ENCODE measurements around the gene OR2C3.
"Not testable (repeated sequence)": the region's sequence is repeated elsewhere in the genome, so short reads cannot be mapped to it uniquely, and the experiment has no call there.

OR2C3 gene

DNA sequence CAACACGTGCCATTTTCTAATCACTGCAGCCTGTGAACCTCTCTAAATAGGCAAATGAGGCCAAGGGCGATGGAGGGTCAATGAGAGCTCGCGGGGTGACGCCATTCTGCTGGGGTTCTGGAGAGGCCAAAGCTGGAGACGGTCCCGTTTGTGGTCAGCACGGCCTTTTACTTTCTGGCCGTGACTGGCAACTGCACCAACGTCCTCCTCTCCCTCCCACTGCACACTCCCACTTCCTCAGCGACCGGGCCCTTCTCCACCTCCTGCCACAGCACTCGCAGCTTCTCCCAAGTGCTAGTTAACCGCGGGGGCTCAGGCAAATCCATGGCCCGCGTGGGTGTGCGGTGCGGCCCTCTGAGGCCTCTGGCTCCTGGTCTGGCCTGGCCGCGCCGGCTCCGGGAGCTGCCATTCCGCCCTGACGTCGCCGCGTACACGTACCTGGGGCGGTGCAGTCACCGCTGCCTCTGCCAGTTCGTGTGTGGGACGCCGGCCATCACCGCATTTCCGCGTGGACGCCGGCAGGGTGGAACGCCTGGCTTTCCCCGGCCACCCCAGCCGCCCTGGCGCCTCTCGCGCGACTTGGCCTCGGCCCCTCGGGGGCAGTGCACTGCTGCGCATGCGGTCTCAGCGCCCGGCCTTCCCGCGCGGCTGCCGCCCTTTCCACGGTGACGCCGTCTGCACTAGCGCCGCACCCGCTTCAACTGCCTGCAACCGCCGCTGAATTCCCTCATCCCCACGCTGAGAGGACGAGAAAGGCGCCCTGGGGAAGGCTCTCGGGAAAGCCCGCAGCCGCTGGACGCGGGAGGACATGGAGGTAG lies 18.2 kb downstream of the OR2C3 start:
- no peak for DNase-seq

DNA sequence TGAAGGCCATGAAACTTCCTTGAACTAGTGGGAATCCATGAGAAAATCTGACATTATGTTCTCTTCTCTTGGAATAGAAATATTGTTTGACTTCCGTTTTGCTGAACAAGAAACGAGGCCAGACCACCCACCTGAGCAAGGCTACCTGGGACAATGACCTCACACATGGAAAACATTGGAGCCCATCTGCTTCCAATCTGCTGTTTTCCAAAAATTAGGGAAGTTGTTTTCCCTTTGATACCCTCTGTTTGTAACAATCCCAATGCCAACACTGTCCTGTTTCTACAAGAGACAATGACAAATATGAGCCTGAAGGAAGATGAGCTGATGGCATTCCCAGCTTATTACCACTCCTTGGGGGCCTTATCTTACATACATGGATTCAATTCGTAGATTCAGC lies 29.4 kb downstream of the OR2C3 start:
- no peak for DNase-seq

DNA sequence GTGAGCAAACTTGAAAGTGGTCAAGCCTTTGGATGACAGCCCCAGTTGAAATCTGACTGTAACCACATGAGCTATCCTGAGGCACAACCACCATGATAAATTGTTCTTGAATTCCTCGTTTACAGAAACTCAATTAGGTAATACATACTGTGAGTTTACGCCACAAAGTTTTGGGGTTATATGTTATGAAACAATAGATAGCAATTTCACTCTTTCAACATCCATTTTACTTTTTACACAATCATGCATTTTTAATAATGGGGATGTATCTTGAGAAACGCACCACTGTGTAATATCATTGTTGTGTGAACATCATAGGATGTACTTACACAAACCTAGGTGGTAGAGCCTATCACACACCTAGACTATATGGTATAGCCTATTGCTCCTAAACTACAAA lies 35.4 kb downstream of the OR2C3 start:
- no peak for DNase-seq

DNA sequence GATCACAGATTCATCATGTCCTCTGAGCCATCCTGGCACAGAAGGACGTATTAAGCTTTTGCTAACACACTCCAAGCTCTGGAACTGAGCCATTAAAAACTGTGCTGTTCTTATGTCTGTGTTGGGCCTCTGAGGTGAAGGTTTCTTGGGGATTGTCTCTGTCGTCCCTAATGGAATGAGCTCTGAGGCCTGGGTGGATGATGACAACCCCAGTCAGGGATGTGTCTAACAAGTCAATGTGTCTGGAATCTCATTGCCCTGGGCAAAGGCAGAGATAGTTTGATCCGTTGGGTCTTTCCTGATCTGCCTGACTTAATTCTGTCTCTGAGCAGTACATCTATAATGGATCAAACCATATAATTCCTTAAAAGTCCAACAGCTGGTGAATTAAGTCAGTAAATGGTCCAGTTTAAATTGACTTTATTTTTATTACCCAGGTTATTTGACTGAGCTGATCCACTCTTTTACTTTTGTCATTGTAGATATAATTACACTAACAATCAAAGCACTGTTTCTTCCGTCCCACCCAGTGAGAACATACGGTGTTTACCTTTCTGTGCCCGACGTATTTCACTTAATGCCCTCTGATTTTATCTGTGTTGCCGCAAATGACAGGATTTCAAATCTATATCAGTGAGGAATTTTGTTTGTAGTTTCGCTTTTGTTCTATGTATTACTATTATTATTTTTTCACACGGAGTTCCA lies 39.5 kb downstream of the OR2C3 start:
- no peak for DNase-seq

DNA sequence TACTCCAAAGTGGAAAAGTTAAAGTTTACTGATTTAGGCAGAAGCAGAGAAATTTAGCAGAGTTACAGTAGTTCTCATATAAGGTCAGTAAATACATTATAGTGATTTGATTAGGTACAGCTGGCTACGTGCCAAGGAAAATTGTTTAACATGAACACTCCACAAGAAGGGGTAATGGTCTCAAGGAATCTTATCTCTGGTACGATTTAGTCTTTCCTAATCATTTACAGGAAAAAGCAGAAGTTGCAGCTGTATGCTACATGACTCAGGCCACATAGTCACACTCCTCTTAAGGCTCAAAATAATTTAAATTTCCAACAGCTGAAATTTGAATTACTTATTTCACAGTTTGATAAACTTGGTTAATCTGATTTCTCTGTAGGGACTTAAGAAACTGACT lies 41.5 kb downstream of the OR2C3 start:
- no peak for DNase-seq

DNA sequence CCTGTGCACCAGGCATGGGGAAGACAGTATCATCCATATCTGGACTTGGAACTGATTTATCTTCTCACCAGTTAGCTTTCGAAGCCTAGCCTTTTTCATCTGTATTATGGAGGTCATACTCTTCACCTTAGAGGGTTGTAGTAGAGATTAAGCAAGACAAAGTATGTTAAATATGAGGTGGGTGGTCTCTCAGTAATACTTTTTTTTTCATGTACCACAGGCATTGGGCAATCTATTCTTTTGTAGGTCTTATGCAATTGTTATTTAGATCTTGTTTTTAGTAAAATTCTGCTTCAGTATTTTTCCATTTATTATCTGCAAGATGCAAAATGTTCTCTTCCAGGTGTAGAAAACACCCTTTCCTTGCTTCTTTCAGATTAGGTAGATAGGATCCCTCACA lies 43.1 kb downstream of the OR2C3 start:
- no peak for DNase-seq

DNA sequence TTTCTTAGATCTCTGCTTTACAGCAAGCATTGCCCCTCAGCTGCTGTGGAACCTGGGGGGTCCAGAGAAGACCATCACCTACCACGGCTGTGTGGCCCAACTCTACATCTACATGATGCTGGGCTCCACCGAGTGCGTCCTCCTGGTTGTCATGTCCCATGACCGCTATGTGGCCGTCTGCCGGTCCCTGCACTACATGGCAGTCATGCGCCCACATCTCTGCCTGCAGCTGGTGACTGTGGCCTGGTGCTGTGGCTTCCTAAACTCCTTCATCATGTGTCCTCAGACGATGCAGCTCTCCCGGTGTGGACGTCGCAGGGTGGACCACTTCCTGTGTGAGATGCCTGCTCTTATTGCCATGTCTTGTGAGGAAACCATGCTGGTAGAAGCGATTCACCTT lies 44.9 kb downstream of the OR2C3 start:
- DNase-seq = no peak

DNA sequence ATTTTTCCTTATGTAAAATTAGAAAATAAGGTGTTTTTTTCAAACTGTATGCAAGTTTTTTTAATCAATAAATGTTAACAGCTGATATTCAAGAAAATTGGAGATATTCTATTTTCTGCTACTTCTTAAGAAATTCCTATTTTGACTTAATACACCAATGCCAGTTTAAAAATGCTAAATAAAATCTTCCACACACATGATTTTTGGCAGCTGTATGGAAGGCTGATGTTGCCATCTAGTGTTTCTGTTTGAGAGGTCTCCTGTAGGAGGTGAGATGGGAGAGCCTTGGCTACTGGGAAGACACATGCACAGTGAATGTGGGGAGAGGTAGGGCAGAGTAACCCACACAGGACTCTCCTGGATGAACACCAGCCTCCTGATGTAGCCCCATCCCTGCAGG lies 49.2 kb downstream of the OR2C3 start:
- DNase-seq = peak; percentile 69

DNA sequence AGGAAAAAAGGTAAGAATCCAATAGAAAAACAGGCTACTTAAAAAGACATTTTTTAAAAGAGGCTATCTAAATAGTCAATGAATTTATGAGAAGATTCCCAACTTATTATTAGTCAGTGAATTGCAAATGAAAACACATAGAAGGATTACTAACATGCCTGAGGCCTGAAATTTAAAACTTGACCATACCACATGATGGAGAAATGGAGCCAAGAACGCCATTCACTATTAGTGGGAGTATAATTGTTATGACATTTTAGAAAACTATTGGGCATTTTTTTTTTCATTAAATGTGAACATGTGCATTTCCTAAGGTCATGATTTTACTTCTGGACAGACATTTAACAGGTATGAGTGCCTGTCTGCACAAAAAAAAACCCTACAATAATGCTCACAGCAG lies 53.5 kb downstream of the OR2C3 start:
- no peak for DNase-seq

DNA sequence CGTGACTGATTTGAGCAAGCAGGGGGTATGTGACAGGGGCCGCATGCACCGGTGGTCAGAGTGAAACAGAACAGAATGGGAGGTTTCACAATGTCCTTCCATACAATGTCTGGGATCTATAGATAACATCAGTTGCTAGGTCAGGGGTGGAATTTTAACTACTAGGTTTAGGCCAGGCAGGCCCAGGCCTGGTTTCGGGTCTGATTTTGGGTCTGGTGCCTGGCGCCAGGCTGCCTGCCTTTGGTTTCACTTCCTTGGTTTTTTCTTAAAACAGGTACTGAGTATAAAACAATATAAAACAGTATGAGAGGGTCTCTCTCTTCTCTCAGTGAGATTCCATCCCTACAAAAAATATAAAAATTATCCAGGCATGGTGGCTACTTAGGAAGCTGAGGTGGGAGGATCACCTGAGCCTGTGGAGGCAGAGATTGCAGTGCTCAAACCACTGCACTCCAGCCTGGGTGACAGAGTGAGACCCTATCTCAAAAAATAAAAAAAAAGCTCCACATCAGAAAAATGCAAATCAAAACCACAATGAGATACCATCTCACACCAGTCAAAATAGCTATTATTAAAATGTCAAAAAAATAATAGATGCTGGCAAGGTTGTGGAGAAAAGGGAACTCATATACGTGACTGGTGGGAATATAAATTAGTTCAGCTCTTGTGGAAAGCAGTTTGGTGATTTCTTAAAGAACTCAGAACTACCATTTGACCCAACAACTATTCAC lies 59.7 kb downstream of the OR2C3 start:
- DNase-seq = not testable (repeated sequence)

DNA sequence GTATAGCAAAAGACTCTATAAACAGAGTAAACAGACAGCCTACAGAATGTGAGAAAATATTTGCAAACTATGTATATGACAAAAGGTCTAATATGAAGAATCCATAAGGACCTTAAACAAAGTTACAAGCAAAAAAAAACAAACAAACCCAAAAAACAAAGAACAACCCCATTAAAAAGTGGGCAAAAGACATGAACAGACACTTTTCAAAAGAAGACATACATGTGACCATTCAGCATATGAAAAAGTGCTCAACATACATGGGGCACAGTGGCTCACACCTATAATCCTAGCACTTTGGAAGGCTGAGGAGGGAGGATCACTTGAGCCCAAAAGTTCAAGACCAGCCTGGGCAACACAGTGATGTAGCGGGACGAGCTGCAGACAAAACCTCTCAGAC lies 60.4 kb downstream of the OR2C3 start:
- no peak for DNase-seq

Data from CD4-positive, alpha-beta T cell treated with Interleukin-17A for 1 hour (primary cell).